22Rv1 (cell line): Measurements from ENCODE around the gene HEATR3.

Experiments
- H3K27ac ChIP-seq: fragments of 450-650 bp; 2 replicates; pipeline ENCODE4 v1.5.1; 2017
- ZFX ChIP-seq: fragments of 450-650 bp; IDR thresholded peaks from 2 replicates; pipeline ENCODE4 v1.6.1; 2017; ENCODE audit warnings: antibody characterized with exemption, borderline replicate concordance
- TF ChIP-seq, protein P1 (sequence below): fragments of 450-650 bp; IDR thresholded peaks from 2 replicates; pipeline ENCODE4 v1.5.1; 2017; ENCODE audit warnings: mild to moderate bottlenecking

The HEATR3 gene

DNA sequence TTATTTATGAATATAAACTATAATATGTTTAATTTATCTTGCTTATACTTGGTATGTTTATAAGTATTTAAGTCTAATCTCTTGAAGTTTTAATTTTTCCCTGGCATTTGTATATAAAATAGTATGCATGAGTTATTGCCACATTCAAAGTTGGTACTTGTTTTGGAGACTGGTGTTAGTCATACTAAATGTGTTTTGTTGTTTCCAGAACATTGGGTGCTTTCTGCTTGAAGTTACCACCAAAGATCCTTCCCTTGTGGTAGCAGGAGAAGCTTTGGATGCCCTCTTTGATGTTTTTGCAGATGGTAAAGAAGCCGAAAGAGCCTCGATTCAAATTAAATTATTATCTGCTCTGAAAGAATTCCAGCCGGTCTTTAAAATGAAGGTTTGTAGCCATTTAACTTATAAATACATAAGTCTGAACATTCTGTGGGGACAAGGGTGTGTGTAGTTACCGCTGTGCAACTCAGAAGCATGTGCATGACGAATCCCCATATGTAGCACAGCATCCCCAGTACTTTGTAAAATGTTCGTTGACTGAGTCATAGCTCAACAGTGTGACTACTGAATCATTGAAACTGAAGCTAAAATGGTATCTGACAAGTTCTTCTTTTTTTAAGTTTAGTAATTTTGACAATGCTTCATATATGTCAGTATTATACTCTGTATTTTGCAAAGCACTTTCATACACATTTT lies 36.4 kb downstream of the HEATR3 start:
- TF ChIP-seq, protein P1, sequence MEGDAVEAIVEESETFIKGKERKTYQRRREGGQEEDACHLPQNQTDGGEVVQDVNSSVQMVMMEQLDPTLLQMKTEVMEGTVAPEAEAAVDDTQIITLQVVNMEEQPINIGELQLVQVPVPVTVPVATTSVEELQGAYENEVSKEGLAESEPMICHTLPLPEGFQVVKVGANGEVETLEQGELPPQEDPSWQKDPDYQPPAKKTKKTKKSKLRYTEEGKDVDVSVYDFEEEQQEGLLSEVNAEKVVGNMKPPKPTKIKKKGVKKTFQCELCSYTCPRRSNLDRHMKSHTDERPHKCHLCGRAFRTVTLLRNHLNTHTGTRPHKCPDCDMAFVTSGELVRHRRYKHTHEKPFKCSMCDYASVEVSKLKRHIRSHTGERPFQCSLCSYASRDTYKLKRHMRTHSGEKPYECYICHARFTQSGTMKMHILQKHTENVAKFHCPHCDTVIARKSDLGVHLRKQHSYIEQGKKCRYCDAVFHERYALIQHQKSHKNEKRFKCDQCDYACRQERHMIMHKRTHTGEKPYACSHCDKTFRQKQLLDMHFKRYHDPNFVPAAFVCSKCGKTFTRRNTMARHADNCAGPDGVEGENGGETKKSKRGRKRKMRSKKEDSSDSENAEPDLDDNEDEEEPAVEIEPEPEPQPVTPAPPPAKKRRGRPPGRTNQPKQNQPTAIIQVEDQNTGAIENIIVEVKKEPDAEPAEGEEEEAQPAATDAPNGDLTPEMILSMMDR: no peak
- no peak for TF ChIP-seq ZFX
- no peak overlapping the region for H3K27ac ChIP-seq

DNA sequence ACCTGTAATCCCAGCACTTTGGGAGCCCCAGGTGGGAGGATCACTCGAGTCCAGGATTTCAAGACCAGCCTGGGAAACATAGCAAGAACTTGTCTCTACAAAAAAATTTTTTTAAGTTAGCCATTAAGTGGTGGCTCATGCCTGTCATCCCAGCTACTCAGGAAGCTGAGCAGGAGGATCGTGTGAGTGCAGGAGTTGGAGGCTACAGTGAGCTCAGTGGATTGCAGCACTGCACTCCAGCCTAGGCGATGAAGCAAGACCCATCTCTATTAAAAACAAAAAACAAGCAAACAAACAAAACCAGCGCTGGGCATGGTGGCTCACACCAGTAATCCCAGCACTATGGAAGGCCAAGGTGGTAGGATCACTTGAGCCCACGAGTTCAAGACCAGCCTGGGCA lies 38.0 kb downstream of the HEATR3 start:
- H3K27ac ChIP-seq: no peak overlapping the region
- no peak for TF ChIP-seq ZFX
- TF ChIP-seq, protein P1: no peak

DNA sequence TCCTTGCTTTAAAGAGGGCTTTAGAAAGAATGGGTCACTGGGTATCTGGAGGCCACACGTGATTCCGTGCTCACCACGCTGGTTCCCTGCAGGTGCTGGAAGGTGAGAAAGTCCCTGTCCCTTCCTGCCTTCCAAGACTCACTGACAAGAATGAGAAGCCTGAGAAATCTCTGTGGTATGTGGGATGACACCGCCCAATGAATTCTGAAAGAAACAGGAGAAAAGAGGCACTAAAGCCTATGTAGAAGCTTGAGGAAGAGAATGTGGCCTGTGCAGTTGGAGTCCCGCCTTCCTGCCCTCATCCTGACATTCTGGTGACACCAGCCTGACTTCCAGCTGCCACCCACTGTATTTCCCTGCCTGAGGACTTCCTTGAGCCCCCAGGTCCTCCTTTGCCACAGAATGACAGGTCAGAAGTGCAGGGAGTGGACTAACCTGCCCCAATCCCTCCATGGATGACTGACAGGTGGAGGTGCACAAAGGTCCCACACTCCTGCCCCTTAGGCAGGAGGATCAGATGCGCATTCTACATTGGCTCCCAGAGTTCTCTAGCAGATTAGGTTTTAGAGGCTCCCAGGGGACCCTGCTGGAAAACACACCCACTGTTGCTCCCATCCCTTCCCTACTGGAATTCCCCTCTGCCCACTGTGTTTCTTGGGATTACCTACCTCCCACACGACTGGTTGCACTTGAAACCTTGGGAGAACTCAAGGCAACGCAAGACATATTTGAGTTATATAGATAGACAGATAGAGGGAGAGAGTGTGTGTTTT lies 48.8 kb downstream of the HEATR3 start:
- TF ChIP-seq, protein P1: no peak
- no peak for TF ChIP-seq ZFX
- H3K27ac ChIP-seq: no peak overlapping the region

DNA sequence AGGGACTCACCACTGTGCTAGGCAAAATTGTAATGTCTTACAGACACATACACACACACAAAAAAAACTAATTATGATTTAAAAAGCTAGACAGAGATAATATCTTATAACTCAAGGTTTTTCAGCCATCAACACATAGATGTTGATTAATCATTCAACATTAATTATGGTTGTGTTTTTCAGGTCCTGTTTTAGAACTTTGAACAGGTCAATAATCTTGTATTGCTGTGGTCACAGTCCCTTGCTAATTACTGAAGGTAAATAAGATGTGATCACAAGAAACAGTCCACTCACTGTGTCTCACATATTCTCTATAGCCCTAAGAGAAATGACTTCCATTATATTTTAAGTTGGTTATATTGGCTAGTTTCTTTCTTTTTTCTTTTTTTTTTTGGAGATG lies 54.9 kb downstream of the HEATR3 start:
- no peak for TF ChIP-seq ZFX
- TF ChIP-seq, protein P1: no peak
- no peak overlapping the region for H3K27ac ChIP-seq

DNA sequence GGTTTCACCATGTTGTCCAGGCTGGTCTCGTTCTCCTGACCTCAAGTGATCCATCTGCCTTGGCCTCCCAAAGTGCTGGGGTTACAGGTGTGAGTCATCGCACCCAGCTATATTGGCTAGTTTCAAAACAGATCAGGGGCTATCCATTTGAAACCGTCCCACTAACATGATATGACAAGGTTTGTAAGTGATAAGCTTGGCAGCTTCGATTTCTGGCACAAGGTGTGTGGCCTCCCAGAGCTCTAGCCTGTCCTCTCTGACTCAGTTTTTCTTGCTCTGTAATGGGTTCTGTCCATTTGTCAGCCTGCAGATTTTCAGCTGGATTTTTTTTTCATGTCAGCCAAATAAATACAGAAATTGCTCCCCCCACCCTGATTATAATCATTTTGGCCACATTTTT lies 55.5 kb downstream of the HEATR3 start:
- no peak overlapping the region for H3K27ac ChIP-seq
- TF ChIP-seq, protein P1: no peak
- no peak for TF ChIP-seq ZFX

DNA sequence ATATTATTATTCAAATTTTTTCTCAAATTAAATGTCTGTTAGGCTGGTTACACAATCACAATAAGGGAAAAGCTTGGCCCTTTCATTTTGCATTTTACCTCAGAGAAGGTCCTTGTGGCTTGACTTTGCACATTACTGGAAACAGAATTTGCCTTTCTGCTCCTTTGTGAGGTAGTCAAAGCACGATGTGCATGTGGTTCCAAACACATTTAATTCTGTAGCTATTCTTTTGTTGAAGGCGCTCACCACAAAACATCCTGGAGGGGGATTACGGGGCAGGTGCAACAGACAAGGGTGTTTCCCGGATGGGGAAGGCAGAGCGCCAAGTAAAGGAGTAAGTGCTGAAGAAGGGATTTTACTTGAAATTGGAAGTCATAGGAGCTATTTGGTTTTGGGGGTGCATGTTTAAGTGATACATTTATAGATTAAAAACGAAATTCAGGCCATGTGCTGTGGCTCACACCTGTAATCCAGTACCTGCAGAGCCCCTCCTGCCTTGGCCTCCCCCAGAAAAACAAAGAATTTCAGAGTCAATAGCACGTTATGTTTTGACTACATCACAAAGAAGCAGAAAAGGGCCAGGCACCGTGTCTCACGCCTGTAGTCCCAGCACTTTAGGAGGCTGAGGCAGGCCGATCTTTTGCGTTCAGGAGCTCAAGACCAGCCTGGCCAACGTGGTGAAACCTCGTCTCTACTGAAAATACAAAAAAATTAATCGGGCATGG lies 56.1 kb downstream of the HEATR3 start:
- TF ChIP-seq, protein P1: no peak
- no peak for TF ChIP-seq ZFX
- H3K27ac ChIP-seq: no peak overlapping the region
